ENCODE measurements around the gene PPARD. TPM values are rescaled to one million over a fixed set of nuclear protein-coding genes. Genes with fewer than 3 reads are reported as not detected.

Gene PPARD
- total and polyA plus RNA-seq, 2 of the 13 experiments (the other 11 are each of a cell fraction or from before 2014, with no cell fraction given), result 6.1 to 13.3 TPM

DNA sequence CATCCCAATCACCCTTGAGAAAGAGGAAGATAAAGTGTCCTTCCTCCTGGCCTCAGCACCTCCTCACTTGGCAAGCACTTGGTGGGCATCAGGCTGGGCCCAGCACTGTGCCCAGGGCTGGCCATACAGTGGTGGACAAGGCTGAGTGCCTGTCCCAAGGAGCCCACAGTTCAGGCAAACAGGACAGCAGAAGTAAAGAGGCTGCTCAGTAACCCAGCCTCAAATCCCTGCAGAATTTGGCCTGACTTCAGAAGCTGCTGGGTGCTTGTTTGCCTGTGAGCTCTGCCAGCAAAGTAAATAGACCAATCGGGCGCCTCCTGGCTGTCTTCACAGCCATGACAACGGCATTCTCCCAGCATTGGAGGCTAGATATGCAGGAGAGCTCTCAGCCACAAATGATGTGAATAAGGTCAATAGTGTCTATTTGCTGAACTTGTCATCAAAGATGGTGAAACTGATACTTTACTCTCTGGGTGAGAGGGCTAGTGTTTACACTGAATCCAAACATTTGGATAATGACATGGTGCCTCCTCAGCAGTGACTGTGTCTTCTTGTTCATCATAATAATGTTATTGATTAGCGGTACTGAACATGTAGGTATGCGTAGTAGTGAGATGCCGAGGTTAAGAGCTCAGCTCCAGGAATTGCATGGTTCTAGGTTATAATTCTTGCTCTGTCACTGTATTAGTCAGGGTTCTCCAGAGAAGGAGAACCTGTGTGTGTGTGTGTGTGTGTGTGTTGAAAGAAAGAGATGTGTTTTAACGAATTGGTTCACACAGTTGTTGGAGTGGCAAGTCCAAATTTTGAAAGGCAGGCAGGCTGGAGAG is 72.9 kb downstream of the PPARD start (continued):
- TF ChIP-seq MYPOP (CRISPR knock-in tag; IDR thresholded peaks at IDR 0.05) (peak; percentile 88; the same call in 1 of the 2 replicates), ATM (IDR thresholded peaks at IDR 0.05; ENCODE audit: borderline replicate concordance) (no peak), KDM4B (CRISPR knock-in tag; IDR thresholded peaks at IDR 0.05) (peak; percentile 30; the same call in 1 of the 2 replicates), TOE1 (CRISPR knock-in tag; IDR thresholded peaks at IDR 0.05) (peak; percentile 97; the same call in 1 of the 2 replicates), ELF1 (CRISPR knock-in tag; IDR thresholded peaks at IDR 0.05) (0 out of 2 replicates have a peak, but pooled peaks have one; percentile 33), SNAPC2 (CRISPR knock-in tag; IDR thresholded peaks at IDR 0.05) (peak; percentile 88), KIAA2018 (CRISPR knock-in tag; IDR thresholded peaks at IDR 0.05; ENCODE audit: borderline replicate concordance) (no peak), ZNF235 (CRISPR knock-in tag; IDR thresholded peaks at IDR 0.05; ENCODE audit: borderline replicate concordance) (peak; percentile 83; the same call in 1 of the 2 replicates), BHLHE40 (IDR thresholded peaks at IDR 0.05; ENCODE audit: low read length) (no peak), ZNF207 (IDR thresholded peaks at IDR 0.05; ENCODE audit: borderline replicate concordance) (no peak), SOX5 (CRISPR knock-in tag; IDR thresholded peaks at IDR 0.05; ENCODE audit: borderline replicate concordance) (peak; percentile 95), SMAD9 (CRISPR knock-in tag; IDR thresholded peaks at IDR 0.05) (0 out of 2 replicates have a peak, but pooled peaks have one; percentile 36), CREB1 (IDR thresholded peaks at IDR 0.05) (peak; percentile 87), CREB1 (CRISPR knock-in tag; IDR thresholded peaks at IDR 0.05) (peak; percentile 84)
- TF ChIP-seq, protein P1, sequence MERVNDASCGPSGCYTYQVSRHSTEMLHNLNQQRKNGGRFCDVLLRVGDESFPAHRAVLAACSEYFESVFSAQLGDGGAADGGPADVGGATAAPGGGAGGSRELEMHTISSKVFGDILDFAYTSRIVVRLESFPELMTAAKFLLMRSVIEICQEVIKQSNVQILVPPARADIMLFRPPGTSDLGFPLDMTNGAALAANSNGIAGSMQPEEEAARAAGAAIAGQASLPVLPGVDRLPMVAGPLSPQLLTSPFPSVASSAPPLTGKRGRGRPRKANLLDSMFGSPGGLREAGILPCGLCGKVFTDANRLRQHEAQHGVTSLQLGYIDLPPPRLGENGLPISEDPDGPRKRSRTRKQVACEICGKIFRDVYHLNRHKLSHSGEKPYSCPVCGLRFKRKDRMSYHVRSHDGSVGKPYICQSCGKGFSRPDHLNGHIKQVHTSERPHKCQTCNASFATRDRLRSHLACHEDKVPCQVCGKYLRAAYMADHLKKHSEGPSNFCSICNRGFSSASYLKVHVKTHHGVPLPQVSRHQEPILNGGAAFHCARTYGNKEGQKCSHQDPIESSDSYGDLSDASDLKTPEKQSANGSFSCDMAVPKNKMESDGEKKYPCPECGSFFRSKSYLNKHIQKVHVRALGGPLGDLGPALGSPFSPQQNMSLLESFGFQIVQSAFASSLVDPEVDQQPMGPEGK (CRISPR knock-in tag; IDR thresholded peaks at IDR 0.05), result peak; percentile 59

All from HepG2 (cell line).